HG03108 (cell line): Measurements from ENCODE around the gene NKX2-3.

Experiments used
- ATAC-seq: cut with Tn5 transposase; IDR thresholded peaks from one replicate; pipeline ENCODE4 v1.9.1; 2021; ENCODE audit warnings: moderate library complexity; ENCODE audit not compliant: unreplicated experiment

NKX2-3 gene

DNA sequence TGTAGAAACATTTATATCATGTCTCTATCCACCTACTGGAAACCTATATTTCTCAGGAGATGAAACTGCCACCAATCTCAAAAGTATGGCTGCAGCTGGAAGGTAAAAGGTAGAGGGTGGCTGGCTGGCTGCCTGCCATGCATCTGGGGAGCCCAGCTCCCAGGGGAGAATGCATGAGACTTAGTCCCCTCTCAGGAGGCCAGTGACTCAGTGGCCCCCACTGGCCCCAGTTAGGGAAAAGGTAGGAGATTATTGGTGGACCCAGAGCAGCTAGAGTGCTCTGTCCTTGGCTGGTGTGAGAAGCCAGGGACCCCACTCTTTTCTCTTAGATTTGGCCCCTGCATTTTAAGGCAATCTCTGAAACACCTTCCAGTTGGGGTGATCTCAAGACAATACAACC, 6.8 kb upstream of the NKX2-3 start:
- ATAC-seq, result no peak

DNA sequence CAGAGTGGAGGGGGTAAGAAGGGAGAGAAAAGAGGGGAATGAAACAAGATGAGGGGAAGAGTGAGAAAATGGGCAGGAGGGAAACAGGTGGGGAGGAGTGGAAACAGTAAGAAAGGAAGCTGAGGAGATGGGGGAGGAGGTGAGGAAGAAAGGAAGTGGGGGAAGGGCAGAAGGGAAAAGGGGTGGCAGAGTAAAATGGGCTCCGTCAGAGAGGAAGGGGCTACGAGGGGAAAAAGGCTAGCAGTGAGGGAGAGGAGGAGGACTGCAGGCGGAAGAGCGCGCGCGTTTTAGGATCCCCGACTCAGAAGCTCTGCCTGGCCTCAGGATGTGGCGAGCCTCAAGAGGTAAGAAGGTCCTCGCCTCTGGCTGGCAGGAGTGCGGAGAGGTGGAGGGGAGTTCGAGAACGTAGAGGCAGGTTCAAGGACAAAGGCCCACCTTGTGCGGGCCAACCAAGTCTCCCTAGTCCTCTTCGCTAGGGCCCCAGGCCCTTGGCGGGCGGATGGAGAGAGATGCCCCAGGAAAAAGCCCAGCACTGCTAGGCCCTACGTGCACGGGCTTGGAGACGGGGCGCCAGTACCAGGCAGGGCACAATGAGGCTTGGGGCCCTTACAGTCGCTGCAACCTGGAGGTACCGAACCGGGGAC, 5.8 kb upstream of the NKX2-3 start:
- no peak for ATAC-seq

DNA sequence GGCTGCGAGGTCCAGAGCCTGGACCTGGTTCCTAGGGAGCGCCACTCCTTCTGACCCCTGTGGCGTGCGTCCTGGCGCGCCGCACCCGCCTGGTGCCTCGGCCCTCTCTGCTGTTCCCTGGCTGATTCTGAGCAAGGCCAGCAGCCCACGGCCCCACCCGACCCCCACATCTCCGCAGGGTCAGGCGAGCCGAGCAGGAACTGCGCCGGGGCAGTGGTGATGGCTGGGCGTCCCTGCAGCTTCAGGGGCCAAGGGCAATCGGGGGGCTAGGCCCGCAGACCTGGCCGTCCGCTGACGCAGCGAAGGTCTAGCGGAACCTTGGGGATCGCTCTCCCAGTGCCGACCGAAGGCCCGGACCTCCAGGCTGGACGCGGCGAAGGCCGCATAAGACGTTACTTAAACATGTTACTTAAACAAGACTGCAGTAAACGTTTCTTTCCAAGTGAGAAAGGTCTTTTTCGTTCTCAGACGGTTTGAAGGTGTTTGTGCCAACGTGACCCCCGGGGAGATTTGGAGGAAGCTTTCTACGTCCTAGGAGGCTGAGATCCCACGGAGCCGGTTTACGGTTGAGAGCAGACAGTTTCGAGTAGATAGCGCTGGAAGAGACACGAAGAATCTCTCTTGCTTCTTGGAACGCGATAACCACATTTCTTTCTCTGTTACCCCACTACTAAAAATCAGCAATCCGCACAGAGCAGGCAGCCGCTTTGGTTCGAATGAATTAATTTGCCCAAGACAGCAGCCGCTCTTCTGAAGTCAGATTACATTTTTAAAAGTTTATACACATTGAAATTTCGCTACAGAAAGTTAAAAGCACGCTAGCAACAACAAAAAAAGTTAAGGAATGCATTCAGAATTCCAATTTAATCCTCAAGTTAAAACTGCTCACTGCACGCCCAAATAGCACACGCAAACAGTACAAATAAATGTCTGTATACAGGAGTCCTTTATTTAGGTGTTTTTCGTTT, 4.9 kb upstream of the NKX2-3 start:
- no peak for ATAC-seq

DNA sequence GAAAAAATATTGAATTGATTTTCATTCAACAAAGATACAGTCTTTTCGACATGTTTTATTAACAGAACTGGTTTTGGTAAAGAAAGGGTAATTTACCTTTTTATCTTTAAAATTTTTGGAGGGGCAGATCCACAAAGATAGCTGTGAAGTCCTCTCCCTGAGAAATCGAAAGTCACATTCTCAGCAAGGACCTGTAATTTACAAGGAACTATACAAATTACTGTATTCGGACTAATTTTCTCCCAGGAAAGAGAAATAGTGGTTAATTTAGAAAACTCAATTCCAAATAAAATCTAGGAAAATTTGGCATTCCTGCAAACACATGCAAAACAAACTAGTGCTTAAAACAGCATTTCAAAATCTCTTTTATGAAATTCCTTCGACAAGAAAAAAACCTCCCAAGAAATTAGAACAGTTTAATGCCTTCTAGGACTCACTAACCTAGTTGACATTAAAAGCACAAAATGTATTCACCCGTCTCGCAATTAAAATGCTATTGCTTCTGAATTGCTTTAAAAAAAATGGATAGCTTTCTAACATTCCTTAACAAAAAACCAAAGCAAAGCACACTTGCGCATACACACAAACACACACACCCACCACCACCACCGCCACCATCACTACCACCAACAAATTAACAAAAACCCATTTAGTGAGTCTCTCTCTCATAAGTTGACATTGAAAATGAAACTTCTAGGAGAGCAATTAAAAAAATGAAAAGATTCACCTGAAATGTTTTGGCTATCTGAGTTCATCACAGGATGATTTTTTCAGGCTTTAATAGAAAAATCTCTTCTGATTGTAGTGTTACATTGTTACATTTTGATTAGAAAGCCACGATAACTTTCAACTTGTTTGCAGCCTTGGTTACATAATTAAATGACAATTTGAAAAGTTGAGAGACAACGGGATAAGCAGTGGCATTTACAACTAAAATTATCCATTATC, 4.0 kb upstream of the NKX2-3 start:
- ATAC-seq, result no peak

DNA sequence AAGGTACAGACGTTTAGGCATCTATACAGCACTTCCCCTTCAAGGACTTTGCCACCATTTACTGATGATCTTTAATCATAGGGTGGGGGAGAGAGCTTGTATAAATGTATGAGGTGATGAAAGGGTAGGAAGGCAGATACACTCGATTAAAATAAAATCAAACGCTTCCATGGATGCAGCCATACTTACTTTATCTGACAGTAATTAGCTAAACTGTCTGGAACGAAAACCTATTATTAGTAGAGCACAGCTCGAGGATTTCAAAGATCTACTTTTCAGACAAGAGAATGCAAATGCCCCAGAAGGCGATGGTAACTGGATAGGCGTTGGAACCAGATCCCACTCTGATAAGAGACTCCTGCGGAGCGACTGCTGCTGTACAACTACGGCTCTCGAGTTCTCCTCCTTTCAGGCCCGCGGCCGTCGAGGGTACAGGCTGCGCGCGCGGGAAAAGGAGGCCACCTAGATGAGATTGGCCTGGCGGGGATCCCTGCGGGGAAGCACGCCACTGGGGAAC, 3.1 kb upstream of the NKX2-3 start:
- no peak for ATAC-seq

DNA sequence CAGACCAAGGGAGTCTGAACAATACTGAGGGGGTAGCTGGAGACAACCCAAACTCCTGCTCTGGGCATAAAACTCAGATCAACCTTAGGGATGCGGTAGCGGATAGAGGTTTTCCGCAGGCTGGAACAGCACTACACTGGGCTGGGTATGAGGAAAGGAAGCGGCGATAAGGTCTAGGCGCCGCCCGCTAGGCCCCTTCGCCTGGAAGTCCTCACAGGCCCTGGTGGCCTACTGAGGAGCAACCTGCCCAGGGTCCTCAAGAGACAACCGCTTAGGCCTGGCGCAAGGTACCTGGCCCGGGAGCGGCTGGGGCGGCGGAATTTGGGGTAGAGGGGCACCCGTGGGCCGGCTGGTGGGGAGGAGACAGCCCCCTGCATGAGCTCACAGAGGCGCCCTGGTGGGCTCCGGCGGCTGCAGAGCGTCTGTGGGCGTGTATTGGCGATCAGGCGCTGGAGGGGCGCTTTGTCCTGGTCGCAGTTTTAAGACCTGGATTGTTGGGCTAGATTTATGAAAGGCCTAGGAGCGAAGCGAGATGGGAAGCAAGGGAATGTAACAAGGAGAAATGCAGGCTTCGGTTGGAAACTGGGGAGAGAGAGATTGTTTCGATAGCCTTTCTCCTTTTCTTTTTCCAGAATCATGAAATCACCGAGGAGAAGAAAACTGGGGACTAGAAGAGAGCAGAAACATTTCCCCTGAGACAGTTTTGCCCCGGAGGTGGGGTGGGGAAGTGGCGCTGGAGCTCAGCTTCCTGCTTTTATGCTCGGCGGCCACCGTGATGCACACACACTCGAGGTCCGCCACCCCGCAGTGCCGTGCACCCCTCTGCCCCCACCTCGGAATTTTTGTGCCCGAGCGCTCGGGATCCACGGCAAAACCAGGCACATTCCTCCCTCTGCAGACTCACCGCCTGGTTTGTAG, 2.4 kb upstream of the NKX2-3 start:
- ATAC-seq, result no peak

DNA sequence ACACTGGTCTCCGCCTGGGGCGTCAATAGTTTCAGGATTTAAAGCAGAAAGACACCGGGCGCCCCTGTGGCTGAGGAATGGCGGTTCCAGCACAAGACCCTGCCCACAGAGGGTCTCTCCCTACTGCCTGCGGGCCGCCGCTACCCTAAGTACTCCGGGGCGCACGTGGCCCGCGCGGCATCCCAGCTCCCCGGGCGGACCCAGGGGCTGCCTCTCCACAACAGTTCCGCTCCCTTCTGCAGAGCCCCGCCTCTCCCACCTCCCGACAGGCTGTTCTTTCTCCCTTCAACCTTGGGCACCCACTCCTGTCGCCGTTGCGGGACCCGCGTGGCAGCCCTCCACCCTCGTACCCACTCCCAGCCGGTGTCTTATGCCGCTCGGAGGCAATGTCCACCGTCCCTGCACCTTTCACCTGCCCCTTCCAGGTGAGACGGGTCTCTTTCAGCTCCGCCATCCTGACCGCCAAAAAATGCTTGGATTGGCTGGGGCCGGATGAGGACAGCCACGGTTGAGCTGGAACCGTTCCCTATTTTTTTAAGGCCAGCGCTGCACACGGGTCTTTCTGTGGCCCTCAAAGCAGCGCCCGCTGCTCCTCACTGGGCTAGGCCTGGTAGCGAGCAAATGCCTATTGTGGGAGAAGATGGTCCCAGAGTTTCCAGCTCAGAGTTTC, 1.6 kb upstream of the NKX2-3 start:
- ATAC-seq, result no peak

DNA sequence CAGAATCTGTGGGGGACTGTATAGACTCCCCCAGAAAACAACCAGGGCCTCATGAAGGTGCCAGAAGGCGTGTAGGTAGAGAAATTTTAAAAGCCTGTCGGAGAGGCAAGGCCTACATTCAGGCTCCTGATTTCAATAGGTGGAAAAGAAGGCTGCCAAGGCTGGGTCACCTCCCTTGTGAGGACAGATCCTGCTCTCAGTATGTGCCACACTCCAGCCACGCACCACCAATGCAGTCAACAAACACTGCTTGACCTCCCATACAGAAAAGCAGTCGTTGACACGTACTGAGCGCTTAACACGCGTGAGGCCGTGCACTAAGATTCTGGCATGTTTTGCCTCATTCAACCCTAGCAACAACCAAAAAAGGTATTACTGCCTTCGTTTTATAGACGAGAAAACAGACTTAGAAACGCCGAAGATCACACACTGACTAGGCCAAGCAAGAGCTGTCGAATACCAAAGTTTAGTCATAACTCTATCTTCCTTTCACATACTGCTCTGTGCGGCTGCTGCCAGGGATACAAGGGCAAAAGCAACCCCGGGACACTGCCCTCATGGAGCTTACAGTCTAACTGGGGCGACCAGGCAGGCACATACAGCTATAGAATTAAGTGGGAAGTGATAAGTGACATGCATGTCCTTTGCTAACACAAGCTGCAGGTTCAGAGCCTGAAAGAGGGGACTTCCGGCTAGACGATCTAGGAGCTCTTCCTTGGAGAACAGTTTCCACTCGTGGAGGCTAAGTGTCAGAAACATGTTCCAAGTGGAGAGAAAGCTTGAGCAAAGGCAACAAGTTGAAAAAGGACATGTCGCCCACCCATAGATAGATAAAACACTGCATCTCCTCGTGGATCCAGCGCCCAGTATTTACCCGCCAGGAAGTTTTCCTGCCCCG, 797 bp upstream of the NKX2-3 start:
- no peak for ATAC-seq

DNA sequence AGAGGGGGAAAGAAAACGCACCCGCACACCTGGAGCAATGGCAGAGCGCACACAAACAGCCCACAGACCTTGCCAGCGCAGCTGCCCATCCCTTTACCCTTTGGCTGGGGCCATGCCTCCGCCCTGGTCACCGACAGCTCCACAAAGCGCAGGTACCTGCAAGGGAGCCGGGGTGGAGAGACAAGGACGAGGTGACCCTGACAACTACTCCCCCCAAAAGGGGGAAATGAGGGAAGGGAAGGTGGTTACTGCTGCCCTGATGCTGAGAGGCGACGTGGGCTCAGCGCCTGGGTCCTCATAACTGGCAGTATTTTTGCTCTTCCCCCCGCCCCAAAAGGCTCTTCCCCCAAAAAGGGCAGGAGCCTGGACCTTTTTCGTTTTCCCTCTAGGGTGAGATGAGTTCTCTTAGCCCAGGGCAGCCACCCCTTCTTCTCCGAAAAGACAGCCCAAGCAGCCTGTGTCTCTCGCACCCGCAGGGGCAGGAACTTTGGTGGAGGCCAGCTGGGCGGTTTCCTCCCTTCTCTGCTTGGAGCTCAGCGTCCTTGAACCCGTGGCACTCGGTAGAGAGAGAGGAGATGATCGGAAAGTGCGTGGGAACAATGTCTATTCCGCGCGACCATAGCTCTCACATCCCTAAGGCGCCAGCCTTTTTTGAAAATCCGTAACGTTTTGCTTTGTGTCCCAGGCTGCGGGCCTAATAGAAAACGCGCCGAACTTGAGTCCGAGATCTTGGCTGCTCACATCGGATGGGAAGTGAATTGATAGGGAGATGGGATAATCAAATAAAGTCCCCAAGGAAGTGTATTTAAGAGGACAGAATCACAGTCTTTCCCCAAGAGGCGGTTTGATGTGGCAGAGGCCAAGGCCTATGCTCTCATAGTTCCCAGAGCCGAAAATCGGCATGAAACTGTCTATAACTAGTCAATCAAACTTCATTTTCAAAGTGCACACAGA, 1.0 kb downstream of the NKX2-3 start:
- ATAC-seq, result no peak

DNA sequence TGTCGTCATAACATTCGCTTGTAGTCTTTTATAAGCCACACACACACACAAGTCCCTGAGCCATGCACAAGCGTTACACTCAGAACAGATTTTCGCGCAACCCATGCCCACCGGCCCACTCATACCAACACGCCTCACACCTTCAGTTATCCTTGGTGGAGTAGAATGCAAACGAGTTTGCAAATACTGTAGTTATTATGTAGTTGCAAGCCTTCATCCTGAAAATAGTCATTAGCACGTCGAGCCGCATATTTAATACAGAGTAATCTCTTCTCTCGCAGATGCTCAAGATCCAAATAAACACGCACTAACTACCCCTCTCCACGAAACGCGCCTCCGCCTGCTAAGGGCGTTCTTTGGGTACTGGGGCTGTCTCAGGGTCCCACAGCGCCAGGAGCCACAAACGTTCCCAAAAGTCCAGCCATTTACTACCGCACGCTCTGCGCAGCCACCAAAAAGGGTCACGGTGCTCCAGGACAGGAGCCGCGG, 1.8 kb downstream of the NKX2-3 start:
- no peak for ATAC-seq

DNA sequence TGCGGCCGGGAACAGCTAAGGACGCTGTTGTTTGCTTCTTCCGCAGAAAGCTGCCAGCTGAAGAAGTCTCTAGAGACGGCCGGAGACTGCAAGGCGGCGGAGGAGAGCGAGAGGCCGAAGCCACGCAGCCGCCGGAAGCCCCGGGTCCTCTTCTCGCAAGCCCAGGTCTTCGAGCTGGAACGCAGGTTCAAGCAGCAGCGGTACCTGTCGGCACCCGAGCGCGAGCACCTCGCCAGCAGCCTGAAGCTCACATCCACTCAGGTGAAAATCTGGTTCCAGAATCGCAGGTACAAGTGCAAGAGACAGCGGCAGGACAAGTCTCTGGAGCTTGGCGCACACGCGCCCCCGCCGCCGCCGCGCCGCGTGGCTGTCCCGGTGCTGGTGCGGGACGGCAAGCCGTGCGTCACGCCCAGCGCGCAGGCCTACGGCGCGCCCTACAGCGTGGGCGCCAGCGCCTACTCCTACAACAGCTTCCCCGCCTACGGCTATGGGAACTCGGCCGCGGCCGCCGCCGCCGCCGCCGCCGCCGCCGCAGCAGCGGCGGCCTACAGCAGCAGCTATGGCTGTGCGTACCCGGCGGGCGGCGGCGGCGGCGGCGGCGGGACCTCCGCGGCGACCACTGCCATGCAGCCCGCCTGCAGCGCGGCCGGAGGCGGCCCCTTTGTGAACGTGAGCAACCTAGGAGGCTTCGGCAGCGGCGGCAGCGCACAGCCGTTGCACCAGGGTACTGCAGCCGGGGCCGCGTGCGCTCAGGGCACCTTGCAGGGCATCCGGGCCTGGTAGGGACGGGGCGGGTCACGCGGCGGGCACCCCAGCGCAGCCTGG, 2.4 kb downstream of the NKX2-3 start:
- ATAC-seq, result no peak

DNA sequence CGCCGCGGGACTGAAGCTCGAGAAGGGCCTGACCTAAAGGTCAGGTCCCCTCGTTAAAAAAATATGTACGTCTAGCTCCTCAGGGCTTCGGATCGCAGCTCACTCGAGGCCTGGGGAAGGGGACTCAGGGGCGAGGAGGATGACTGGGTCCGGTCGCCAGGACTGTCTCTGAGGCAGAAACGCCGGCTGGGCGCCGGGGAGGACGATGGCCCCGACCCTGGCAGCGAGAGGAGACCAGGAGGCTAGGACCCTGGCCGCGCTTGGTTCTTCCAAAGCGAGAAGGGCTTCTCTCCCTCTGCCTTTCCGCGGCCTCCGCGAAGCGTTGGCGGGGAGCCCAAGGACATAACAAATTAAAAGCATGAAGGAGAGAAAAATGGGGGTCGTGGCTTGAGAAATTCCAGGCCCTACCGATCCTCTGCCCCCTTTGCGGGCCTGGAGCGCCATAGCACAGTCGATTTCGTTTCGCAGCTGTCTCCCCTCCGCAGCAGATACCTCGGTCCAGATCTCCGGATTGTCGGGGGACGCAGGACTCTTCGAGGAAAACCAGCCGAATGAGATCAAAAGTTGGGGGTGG, 3.1 kb downstream of the NKX2-3 start:
- no peak for ATAC-seq

DNA sequence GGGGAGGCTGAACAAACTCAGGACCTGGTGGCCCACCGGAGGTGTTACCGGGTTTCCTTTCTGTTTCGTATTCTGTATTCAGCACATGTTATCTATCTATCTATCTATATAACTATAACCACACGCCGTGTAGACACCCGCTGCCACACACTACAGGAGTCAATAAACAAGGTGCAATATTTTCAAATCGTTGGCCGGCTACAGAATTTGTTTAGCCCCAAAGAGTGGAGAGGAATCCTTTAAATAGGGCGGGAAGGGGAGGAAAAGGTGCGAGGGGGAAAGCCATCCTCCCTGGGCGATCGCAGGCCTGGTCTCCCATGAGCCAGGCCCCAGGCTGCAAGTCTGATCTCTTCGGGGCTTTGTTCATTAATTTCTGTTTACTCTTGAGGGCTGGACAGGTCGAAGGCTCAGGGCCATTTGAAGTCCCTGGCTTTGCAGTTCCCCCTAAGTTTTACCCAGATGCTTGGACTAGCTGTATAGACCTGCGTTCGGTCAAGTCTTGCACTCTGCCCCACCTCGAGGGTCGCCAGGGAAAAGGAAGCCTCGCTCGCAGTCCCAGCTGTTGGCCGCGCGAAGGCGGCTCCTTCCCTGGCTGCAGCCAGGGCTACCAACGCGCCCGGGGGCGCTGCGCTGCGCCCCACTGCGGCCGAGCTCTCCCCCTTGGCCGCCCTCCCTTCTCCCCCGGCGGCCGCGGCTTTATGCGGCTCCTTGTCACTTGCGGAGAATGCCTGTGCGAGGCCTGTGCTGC, 3.8 kb downstream of the NKX2-3 start:
- ATAC-seq, result no peak

DNA sequence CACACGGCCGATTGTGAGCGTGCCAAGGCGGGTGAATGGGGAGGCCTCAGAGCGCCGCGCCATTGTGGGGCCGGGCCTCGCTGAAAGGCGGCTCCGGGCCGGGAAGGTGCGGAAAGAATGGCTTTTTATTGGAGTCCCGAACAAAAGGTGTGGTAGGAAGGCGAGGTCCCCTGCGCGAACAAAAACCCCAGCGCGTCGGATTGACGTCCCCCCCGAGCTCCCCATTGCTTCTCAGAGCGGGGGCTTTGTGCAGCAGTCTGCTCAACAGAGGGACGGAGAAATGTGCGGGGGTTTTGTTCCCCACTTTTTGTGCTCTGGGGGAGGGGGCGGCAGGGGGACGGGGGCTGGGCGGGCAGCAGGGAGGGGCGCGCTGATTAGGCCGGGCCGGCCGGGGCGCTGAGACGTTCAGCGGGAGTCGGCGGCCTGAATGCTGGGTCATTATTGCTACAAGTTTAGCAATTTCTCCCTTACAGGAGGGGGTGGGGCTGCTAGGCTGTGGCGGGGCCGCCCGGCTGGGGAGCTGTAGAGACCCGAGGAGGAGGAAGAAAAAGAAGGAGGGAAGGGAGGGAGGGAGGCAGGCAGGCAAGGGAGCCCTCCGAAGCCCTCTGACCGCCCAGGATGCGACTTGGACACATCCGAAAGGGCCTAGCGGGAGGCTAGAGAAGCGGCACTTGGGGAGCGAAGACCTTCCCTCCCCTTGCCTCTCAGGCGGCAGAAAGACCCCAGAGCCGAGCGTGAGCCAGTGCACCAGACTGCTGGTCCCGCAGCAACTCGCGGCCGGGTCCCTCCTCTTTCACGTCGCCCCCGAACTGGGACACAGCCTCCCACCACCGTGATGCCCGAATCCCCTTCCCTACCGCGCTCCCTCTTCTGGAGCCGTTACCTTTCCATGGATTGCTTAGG, 4.6 kb downstream of the NKX2-3 start:
- no peak for ATAC-seq
